Osteocyte (in vitro differentiated cells): Measurements from ENCODE around the gene DGLUCY. TPM values are rescaled to one million over a fixed set of nuclear protein-coding genes. Genes with fewer than 3 reads are reported as not detected.

Source experiments
- DNase-seq: peaks from one replicate; pipeline ENCODE4 v3.0.0; 2021; ENCODE audit warnings: mixed read lengths; ENCODE audit not compliant: unreplicated experiment; ENCODE audit errors: extremely low spot score
- H3K27ac Mint-ChIP-seq: one replicate; pipeline ENCODE4 v1.8.0; 2021; ENCODE audit warnings: mild to moderate bottlenecking, mixed read lengths; ENCODE audit not compliant: unreplicated experiment
- H3K27me3 Mint-ChIP-seq: one replicate; pipeline ENCODE4 v1.8.0; 2021; ENCODE audit warnings: mixed read lengths; ENCODE audit not compliant: unreplicated experiment
- H3K36me3 Mint-ChIP-seq: one replicate; pipeline ENCODE4 v1.8.0; 2021; ENCODE audit warnings: mixed read lengths; ENCODE audit not compliant: unreplicated experiment
- H3K4me1 Mint-ChIP-seq: one replicate; pipeline ENCODE4 v1.8.0; 2021; ENCODE audit warnings: mixed read lengths; ENCODE audit not compliant: unreplicated experiment
- H3K4me3 Mint-ChIP-seq: one replicate; pipeline ENCODE4 v1.8.0; 2021; ENCODE audit warnings: mild to moderate bottlenecking, moderate library complexity, mixed read lengths; ENCODE audit not compliant: unreplicated experiment
- H3K9me3 Mint-ChIP-seq: one replicate; pipeline ENCODE4 v1.8.0; 2021; ENCODE audit warnings: mixed read lengths; ENCODE audit not compliant: unreplicated experiment
- total RNA-seq: library from RNA; stranded (reverse); gene quantifications from 2 replicates; pipeline ENCODE4 v1.2.1, GENCODE V29; 2021
- TF ChIP-seq, protein P1 (sequence below): fragments of 200-600 bp; sonication (generic); IDR thresholded peaks from 2 replicates; pipeline ENCODE4 v1.5.0; 2021; ENCODE audit warnings: antibody characterized with exemption, mild to moderate bottlenecking, moderate library complexity

The DGLUCY gene
- total RNA-seq, 1 donor from 2014 or later = 20.4 TPM

DNA sequence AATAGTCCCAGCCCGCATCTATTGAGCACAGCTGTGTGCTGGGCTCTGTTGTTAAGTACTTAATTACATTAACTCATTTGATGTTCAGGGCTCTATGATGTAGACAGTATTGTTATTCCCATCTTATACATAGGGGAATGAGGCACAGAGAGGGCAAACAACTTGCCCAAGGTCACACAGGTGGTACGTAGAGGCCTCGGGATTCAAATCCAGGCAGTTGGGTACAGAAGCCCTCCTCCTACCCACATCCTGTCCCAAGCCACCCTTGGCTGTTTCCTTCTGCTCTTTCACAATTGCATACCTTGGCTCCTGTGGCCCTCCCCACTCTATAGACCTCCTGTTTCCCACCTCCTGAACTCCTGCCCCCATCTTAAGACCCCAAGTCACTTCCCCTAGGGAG lies 140.6 kb downstream of the DGLUCY start:
- no peak overlapping the region for H3K27ac Mint-ChIP-seq
- peak overlapping the region; percentile 67 for H3K4me3 Mint-ChIP-seq
- peaks cover 10% of the 10 kb centered on the region for H3K4me1 Mint-ChIP-seq

GRCh38 chr14:91255026-91255695 lies 141.3 kb downstream of the DGLUCY start:
- TF ChIP-seq, protein P1, sequence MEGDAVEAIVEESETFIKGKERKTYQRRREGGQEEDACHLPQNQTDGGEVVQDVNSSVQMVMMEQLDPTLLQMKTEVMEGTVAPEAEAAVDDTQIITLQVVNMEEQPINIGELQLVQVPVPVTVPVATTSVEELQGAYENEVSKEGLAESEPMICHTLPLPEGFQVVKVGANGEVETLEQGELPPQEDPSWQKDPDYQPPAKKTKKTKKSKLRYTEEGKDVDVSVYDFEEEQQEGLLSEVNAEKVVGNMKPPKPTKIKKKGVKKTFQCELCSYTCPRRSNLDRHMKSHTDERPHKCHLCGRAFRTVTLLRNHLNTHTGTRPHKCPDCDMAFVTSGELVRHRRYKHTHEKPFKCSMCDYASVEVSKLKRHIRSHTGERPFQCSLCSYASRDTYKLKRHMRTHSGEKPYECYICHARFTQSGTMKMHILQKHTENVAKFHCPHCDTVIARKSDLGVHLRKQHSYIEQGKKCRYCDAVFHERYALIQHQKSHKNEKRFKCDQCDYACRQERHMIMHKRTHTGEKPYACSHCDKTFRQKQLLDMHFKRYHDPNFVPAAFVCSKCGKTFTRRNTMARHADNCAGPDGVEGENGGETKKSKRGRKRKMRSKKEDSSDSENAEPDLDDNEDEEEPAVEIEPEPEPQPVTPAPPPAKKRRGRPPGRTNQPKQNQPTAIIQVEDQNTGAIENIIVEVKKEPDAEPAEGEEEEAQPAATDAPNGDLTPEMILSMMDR = no peak
- Mint-ChIP-seq H3K27me3 (peaks cover 15% of the 10 kb centered on the region), H3K9me3 (no peaks in the 10 kb centered on the region), H3K4me3 (no peak overlapping the region), H3K27ac (no peak overlapping the region), H3K4me1 (peaks cover 7% of the 10 kb centered on the region), H3K36me3 (no peaks in the 10 kb centered on the region)
- no peak for DNase-seq

More for the DNA sequence above, 140.6 kb downstream of the DGLUCY start:
- H3K27me3 Mint-ChIP-seq = peaks cover 15% of the 10 kb centered on the region
- no peak for DNase-seq
- H3K36me3 Mint-ChIP-seq = no peaks in the 10 kb centered on the region
- TF ChIP-seq, protein P1 = no peak
- H3K9me3 Mint-ChIP-seq = no peaks in the 10 kb centered on the region

DNA sequence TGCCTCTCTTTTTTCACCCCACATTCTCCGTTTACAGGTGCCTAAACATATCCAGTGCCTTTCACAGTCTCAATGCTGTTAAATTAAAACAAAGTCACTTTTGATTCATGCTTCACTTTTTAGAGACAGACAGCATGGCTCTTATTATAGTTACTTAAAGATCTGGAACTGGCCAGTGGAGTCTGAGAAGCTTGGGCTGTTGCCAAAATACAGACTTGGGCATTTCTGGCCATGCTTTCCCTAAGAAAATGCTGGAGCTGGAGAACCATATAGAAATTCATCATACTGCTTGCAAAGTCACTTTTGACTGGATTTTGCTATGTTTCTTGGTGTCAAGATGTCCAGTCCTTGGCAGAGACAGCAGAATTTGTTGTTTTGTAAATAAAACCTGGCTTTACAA lies 142.8 kb downstream of the DGLUCY start:
- no peak for DNase-seq
- TF ChIP-seq, protein P1 = no peak
- H3K36me3 Mint-ChIP-seq = no peaks in the 10 kb centered on the region
- H3K4me3 Mint-ChIP-seq = no peak overlapping the region
- H3K9me3 Mint-ChIP-seq = no peaks in the 10 kb centered on the region
- peaks cover 15% of the 10 kb centered on the region for H3K27me3 Mint-ChIP-seq
- no peaks in the 10 kb centered on the region for H3K4me1 Mint-ChIP-seq
- H3K27ac Mint-ChIP-seq = no peak overlapping the region

GRCh38 chr14:91257328-91258010 lies 143.6 kb downstream of the DGLUCY start:
- H3K36me3 Mint-ChIP-seq = no peaks in the 10 kb centered on the region
- H3K27me3 Mint-ChIP-seq = peaks cover 15% of the 10 kb centered on the region
- TF ChIP-seq, protein P1 = no peak
- no peaks in the 10 kb centered on the region for H3K9me3 Mint-ChIP-seq
- H3K27ac Mint-ChIP-seq = no peak overlapping the region
- DNase-seq = no peak
- no peaks in the 10 kb centered on the region for H3K4me1 Mint-ChIP-seq
- no peak overlapping the region for H3K4me3 Mint-ChIP-seq

- Mint-ChIP-seq H3K27ac (no peak overlapping the region), H3K9me3 (no peaks in the 10 kb centered on the region), H3K36me3 (no peaks in the 10 kb centered on the region), H3K27me3 (peaks cover 16% of the 10 kb centered on the region), H3K4me1 (no peaks in the 10 kb centered on the region), H3K4me3 (no peak overlapping the region)
- TF ChIP-seq, protein P1 = no peak
- DNase-seq = no peak
These were observed 144.2 kb downstream of the DGLUCY start for GRCh38 chr14:91258011-91258618.
